ENCODE results near the gene ELMO1.

The ELMO1 gene

GRCh38 chr7:37462138-37462537 is 13.5 kb upstream of the ELMO1 start:
- DNase-seq, result no peak

- no peak for DNase-seq
Measured at GRCh38 chr7:37455081-37455480, 6.4 kb upstream of the ELMO1 start.

GRCh38 chr7:37452346-37452745 is 3.7 kb upstream of the ELMO1 start:
- no peak for DNase-seq

GRCh38 chr7:37450035-37450434 is 1.4 kb upstream of the ELMO1 start:
- DNase-seq, result no peak

DNA sequence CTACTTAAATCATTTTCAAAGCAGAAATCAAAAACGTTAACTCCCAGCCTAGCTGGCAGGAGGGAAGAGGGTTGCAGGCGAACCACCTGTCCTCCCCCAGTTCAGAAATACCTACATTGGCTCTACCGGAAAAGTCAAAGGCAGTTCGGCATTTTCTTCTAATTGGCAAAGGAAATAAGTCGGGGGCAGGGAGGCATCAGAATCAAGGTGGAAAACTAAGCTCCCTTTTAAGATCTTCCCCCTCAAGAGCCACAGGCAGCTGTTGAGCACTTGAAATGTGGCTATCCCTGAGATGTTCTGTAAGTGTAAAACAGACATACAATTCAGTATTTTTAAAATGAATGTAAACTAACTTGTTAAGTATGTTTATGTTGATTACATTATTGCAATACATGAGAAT is 957 bp upstream of the ELMO1 start:
- DNase-seq, result no peak

GRCh38 chr7:37448011-37448635 is 541 bp downstream of the ELMO1 start:
- no peak for DNase-seq

GRCh38 chr7:37446371-37446770 is 2.3 kb downstream of the ELMO1 start:
- no peak for DNase-seq

DNA sequence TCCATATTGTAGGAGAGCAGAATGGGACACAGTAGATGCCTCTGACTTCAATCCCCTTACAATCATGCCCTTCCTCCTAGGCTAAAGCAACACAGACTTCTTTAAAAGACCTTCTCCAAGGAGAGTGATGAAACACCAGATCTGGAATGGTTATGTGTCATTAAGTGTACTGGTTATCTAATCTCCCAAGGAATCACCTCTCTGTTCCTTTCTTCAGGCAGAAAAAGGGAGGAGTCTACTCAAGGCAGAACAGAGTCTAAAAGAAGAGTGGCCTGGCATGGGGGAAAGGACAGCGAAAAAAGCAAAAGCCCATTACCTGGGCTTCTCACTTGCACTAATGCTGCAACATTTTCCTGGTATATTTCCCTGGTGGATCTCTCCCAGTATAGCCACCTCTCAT is 2.9 kb downstream of the ELMO1 start:
- DNase-seq, result no peak

DNA sequence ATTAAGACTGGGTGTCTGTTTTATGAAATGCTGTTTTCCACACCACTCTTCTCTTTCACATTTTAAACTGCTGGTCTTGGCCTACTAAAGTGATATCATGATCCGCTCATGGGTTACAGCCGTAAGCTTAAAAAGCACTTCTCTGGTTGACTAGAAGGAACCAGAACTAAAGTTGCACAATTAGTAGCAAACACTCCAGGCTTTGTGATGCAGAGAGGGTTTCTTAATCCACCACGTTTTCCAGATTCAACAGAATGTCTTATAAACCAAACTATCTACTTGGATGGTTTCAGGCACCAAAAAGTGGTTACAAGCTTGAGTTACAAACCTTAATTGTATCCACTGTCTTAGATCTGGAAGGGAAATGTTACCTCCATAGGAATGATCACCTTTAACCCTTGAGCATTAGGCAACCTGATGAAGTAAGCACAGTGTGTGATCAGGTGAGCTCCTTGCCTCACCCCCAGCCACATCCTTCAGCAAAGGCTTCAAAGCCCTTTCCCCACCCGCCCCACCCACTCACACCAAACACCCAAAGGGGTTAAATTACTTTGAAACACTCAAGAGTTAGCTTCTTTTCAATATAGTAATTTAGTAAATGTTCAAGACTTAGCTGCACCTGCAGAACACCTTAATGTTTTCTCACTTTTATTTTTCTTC is 3.5 kb downstream of the ELMO1 start:
- no peak for DNase-seq

DNA sequence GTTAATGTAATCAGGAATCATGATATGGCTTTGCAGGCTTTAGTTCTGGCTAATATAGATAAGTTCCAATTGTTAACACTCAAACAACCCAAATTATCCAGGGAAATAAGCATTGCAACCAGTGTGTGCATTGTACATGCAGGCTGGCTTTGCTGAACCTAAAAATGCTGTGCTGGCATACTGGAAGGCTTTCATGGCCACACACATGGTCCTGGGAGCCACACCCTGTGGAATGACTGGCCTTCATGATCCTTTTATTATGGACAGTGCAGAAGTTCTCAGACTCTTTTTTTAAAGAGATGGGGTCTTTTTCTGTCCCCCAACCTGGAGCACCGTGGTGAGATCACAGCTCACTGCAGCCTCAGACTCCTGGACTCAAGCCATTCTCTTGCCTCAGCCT is 5.0 kb downstream of the ELMO1 start:
- DNase-seq, result no peak

DNA sequence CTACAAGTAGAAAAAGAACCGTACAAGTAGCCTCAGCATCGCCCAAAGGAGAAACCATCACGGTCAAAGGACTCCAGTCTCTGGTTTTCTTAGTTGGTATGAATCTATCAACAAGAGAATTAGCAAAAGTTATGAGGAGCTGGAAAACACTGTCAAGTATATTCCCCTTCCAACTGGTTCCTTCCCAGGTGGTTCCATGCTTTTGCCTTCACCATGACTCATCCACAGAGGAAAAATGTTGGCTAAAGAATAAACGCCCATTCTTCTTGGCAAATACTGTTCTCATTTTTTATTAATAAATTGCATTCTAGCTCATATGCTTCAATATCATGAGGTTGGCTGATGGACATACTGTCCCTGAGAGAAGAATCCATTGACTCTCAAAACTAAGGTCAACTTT is 6.4 kb downstream of the ELMO1 start:
- DNase-seq, result no peak

DNA sequence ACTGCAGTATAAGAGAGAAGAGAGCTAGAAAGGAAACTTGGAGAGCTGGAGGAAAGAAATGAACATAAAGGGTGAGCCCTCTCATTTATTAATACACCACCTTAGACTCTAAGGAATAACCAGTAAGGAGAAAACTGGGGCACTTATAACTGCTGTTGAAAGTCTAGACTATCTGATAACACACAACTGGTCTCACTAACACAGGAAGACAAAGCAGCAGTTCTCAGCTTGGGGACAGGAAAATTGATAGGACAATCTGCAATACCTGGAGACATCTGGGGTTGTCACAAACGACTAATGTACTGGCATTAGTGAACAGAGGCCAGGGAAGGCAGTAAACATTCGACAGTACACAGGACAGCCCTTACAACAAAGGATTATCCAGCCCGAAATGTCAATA is 6.8 kb downstream of the ELMO1 start:
- no peak for DNase-seq

DNA sequence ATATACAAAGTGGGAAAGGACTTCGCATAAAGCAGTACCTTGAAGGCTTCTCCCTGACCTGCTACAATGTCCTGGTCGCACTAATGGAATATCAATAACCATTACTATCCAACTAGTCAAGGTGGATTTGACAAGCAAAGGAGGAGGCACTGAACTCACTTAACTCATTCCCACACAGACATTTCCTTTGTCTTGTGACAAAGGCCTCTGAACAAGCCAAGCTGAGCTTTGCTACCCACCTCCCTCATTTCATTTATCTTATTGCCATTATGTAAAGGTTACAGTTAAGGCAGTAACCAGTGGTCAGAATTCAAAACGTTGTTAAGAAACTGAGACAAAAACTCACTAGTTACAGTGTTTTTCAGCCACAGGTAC is 7.3 kb downstream of the ELMO1 start:
- no peak for DNase-seq

- DNase-seq, result peak; percentile 6
Measured at GRCh38 chr7:37440738-37441385, 7.8 kb downstream of the ELMO1 start.

DNA sequence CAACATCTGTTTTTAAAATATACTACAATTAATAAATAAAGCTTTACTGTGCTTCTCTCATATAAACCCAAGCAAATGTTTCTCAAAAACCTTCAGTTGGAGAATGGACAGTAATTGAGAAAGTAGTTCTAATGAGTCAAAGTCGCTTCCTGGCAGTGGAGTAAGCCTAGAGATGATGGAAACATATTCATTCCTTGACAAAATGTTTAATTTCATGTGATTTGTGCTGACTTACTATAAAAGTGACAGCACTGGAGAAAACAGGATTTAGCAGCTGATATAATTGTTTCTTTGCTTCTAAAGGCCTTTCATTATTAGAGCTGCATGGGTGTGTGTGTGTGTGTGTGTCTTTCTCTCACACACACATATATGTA is 9.0 kb downstream of the ELMO1 start:
- DNase-seq, result no peak

- peak; percentile 76 for DNase-seq
Measured at GRCh38 chr7:37438906-37439652, 9.6 kb downstream of the ELMO1 start.

GRCh38 chr7:37435156-37435855 is 13.4 kb downstream of the ELMO1 start:
- no peak for DNase-seq

GRCh38 chr7:37434529-37434928 is 14.1 kb downstream of the ELMO1 start:
- no peak for DNase-seq

GRCh38 chr7:37433166-37433565 is 15.5 kb downstream of the ELMO1 start:
- no peak for DNase-seq

DNA sequence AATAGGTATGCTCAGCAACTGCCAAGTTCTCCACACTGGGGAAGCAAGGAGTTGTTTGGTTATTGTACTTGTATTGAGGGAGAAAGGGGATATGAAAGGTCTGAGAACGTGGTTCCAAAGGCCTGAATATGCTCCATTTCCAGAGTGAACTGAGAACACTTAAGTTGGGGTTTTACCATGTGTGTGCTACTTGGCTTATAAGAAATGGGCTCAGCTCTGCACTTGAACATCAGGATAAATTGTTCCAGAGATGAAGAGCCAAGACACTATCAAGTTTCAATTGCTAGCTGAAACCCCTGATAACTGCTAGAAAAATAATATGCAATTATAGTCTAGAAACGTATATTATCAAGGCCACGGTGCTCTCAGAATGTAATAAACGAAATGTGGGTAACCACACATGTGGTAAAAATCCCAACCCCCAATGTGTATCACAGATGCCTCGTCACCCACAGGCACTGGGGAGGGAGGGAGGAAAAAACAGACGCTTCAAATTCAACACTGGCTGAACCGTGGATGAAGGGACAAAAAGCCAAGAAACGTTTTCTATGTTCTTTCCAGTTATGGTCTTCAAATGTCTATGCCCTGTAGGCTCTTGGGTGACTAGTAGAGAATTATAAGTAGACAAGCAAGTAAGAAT is 16.3 kb downstream of the ELMO1 start:
- DNase-seq, result no peak

- no peak for DNase-seq
Measured at GRCh38 chr7:37431413-37431812, 17.3 kb downstream of the ELMO1 start.

GRCh38 chr7:37430640-37431039 is 18.0 kb downstream of the ELMO1 start:
- DNase-seq, result no peak

DNA sequence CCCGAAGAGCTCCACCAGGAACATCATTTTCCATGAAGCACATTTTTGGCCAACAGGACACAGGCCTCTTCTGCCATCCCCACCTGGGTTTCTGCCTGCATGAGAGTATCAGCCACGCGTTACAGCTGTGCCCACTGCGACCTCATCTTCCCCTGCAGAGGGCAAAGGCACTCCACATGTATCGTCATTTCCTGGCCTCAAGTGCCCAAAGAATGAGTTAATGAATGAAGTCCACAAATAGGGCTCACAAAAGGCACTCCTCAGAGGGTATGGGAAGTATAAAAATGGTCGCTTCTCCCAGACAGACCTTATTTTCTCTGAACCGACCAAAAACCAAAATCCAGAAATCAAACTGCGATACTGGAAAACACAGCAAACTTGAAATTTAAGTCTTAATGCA is 18.5 kb downstream of the ELMO1 start:
- no peak for DNase-seq
